Panc1 (cell line): ENCODE measurements around the gene B4GALT7.
"Not testable (repeated sequence)": the region's sequence is repeated elsewhere in the genome, so short reads cannot be mapped to it uniquely, and the experiment has no call there.

ENCODE experiments used
- POLR2AphosphoS5 ChIP-seq: IDR thresholded peaks from 2 replicates; pipeline ENCODE4 v1.6.1; 2012; ENCODE audit warnings: mild to moderate bottlenecking, low read depth, low read length, moderate library complexity
- REST ChIP-seq, 2 experiments: IDR thresholded peaks; 2 replicates each; pipeline ENCODE4 v1.6.1; 2011 to 2012; ENCODE audit warnings: low read depth in 2 of 2, control low read depth in 1 of 2, low read length in 1 of 2, mild to moderate bottlenecking in 1 of 2, moderate library complexity in 1 of 2; ENCODE audit not compliant: insufficient read depth in 1 of 2
- TF ChIP-seq, protein P1 (sequence below): fragments of 450-650 bp; IDR thresholded peaks from 2 replicates; pipeline ENCODE4 v1.5.1; 2017; ENCODE audit warnings: mild to moderate bottlenecking

DNA sequence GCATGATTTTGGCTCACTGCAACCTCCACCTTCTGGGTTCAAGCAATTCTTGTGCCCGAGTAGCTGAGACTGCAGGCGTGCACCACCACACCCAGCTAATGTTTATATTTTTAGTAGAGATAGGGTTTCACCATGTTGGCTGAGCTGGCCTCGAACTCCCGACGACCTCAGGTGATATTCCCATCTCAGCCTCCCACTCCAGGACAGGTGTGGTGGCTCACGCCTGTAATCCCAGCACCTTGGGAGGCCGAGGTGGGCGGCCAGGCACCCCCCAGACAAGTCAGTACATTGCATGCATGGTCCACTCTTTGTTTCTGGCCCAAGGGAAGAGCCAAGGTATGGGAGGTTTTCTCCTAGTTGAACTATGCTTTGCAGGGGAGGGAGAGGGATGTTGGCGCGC, 24.2 kb downstream of the B4GALT7 start:
- TF ChIP-seq POLR2AphosphoS5; REST (IDR thresholded peaks at IDR 0.05; ENCODE audit: insufficient read depth in 1 of 2, low read depth in 2 of 2, low read length in 1 of 2): not testable (repeated sequence)
- TF ChIP-seq, protein P1, sequence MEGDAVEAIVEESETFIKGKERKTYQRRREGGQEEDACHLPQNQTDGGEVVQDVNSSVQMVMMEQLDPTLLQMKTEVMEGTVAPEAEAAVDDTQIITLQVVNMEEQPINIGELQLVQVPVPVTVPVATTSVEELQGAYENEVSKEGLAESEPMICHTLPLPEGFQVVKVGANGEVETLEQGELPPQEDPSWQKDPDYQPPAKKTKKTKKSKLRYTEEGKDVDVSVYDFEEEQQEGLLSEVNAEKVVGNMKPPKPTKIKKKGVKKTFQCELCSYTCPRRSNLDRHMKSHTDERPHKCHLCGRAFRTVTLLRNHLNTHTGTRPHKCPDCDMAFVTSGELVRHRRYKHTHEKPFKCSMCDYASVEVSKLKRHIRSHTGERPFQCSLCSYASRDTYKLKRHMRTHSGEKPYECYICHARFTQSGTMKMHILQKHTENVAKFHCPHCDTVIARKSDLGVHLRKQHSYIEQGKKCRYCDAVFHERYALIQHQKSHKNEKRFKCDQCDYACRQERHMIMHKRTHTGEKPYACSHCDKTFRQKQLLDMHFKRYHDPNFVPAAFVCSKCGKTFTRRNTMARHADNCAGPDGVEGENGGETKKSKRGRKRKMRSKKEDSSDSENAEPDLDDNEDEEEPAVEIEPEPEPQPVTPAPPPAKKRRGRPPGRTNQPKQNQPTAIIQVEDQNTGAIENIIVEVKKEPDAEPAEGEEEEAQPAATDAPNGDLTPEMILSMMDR: not testable (repeated sequence)
